Medulla oblongata (tissue), 1 donor: ENCODE data around the gene SULT4A1.

Source experiments
- DNase-seq: peaks from one replicate; pipeline ENCODE4 v3.0.0-alpha.2; 2015; ENCODE audit errors: extremely low spot score

SULT4A1 gene

DNA sequence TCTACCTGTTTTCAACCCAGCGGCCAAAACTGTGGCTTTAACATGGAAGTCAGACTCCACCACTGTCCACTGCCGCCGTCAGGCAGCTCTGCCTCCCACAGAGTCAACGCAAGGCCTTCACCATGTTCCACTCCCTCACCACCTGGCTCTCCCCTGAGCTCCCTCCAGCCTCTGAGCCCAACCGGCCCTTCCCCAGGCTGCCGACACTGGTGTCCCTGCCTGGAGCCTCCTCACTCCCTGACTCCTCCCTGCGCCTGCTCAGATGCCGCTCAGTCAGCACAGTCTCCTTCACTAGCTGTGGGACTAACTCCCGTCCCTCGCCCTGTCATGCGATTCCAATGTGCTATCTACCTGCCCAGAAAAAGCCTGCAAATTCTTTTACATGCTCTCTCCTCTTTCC lies 16.3 kb downstream of the SULT4A1 start:
- no peak for DNase-seq

DNA sequence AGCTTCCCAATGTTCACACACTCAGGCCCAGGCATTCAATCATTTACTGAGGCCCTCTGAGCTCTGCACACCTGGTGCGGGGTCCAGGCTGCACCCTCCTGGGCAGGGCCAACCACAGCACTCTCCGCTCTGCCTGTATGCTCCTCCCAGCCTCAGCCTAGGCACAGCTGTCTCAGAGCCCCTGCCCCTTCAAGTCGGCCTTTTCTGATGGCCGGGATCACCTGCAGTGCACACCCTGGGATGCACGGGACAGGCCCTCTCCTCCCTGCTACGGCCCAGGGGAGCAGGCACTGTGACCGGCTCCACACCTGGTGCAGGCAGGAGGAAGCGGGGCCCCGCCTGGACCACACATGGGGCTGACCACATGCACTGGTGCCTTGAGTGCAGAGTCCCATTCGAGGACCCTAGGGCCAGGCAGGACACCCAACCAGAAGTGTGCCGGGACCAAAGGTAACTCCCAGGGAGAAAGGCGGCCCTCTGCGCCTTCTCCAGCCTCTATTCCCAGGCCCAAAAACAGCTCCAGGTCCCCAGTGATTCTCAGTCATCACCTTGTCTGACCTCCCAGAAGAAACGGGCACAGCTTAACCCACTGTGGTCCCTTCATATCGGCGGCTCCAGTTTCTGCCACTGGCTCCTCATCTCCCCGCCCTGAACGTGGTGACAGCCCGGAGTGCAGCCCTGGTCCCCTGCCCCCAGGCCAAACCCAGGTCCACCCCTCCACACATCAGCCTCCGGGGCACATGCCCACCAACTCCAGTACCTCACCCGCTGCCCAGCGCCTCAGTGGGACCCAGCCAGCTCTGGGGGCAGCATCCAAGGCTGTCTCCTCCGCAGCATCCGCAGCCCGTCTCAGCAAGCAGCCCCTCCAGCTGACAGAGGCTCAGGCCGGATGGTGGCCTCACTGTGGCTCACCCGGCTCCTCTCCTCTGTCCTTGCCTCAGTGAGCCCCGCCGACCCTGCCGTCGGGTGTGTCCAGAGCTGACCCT lies 17.5 kb downstream of the SULT4A1 start:
- no peak for DNase-seq

DNA sequence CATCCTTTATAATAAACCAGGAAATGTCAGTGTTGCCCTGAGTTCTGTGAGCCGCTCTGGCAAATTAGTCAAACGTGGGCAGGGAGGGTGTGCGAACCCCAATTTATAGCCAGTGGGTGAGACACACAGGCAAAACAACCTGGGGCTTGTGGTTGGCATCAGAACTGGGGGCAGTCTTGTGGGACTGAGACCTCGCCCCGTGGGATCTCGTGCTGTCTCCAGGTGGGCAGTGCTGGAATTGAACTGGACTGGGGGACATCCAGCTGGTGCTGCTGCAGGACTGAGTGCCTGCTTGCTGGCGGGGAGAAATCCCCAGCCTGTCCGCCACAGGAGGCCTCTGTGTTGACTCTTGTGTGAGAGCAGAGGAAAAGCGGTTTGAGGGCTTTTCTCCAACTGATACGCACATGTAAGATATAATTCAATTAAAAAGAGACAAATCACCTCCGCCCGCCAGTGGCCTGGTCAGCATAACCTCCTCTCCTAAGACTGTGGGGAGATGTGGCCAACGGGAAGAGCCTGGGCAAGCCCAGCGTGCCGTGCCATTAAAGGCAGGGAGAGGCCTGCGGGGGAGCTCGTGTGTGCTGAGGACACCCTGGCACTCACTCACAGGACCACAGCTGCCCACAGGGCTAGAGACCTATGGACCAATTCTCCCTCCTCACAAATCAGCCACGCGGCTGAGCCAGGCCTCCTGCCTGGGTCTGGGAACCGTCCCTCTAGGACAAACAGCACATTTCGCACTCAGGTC lies 18.4 kb downstream of the SULT4A1 start:
- DNase-seq, result no peak

DNA sequence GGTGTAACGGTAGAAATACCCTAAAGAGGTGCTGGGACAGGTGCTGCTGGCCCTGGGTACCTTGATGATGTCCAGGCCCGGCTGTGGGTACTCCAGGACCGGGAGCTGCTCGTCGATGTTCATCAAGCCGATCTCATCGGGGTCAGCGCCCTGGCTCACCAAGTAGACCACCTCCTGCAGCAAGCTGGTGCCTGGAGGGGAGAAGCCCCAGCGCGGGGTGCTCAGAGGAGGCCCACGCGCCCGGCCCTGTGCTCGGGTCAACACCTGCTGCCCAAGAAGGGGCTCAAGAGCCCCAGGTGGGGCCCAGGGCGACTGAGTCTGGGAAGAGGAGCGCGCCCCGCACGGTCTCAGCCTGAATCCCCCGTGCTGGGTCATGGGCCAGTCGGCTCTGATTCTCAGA lies 20.6 kb downstream of the SULT4A1 start:
- DNase-seq, result no peak

DNA sequence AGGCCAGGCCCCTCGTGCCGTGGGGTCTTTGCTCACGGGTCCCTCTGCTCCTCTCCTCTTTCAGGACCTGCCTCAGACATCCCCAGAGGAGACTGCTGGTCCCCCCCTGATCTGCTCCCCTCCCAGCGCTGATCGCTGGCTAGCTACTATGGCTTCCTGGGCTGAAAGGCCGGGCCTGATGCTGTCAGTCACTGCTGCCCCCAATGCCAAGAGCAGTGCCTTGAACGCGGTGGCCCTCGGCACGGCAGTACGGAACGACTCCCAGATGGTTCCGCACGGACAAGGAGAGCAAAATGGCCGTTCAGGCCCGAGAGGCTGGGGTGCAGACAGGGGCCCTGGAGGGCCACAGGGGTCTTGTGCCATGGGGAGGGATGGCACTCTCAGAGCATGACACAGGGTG lies 21.5 kb downstream of the SULT4A1 start:
- no peak for DNase-seq

DNA sequence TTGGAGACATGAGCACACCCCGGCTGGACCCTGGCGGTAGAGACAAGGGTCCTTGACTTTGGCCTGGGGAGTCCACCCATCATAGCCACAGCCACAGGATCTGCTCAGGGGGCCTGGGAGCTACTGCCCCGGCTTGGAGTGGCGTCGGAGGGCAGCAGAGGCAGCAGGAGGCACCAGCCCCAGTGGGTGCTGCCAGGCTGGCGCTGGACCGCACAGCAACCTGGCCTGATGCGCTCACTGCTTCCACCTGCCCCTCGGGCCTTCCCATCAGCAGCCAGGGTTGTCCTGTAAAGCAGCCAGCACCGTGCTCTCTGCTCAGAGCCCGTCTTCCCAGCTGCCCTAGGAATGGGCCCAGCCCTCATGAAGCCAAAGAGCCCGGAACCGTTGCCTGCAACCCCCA lies 21.9 kb downstream of the SULT4A1 start:
- DNase-seq, result no peak

DNA sequence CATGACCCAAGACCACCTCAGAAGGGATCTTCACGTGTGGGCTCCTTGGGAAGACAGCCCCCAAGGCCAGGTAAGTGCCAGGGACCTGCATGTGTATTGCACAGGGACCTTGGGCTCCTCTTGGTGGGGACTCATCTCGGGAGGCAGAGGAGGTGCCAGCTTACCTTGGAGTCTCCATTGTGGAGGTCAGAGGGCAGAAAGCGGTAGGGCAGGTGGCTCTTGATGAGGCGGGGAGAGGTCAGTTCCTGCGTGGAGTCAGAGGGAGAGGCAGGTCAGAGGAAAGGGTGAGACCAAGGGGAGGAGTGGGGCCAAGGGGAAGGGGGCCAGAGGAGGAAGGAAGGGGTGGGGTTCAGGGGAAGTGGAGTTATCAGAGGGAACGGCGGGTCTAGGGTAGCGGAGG lies 22.5 kb downstream of the SULT4A1 start:
- DNase-seq, result no peak

DNA sequence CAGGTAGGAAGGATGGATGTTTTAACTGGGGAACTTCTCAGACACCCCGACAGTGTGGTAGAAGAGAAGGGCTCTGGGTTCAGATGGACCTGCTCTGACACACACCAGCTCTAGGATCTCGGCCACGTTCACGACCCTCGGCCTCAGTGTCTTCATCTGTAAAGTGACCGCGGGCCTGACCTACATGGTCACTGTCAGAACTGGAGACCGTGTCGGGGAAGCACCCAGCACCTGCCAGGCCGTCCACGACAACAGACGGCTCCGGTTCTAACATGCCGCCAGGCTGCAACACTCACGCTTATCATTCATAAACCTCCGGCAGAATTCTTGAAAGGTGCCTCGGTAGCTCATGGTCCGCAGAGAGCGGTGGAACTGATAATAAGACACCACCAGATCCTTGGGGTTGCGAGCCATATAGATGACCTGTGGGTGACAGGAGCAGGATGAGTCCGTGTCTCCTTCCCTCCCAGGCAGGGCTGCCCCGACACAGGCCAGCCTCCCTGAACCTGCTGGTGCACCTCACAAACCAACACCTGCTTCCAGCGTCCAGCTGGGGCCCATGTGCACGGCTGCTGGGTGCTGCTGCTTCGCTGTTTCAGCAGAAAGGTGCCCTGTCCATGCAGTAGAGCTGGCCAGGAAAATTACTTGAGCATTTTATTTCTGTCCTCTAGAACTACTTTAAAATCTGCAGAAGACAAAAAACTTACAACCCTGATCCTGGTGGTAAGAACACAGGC lies 23.6 kb downstream of the SULT4A1 start:
- no peak for DNase-seq

DNA sequence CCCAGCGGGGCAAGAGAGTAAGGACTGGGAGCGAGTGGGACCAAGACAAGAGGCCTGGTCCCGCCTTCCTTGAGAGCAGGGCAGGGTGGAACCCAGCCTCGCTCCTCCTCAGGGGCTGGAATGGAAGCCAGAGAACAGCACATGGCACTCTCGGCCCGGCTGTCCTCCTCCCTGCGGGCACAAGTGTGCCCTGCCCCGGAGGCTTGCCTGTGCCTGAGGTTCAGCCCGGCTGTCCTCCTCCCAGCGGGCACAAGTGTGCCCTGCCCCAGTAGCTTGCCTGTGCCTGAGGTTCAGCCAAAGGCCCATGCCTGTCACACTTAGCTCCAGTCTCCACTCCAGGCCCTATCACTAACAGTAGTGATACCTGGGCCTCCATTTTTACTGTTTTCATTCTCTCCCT lies 24.2 kb downstream of the SULT4A1 start:
- no peak for DNase-seq

DNA sequence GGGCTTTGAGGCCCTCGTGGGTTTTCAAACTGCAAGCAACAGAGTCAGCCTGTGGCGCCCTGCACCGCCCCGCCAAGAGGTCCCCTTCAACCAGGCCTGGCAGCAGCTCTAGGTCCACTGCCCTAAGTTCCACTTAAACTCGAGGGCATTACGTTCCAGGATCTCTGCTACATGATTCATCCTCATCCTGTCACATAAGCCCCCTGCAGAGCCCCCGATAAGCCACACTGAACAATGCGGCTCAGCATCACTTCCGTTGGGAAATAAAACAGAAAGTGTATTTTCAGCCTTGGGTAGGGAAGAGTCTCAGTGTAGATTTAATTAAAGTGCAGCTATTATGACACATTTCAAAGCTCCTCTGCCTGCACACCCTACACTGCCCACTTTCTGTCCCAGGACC lies 24.6 kb downstream of the SULT4A1 start:
- no peak for DNase-seq

DNA sequence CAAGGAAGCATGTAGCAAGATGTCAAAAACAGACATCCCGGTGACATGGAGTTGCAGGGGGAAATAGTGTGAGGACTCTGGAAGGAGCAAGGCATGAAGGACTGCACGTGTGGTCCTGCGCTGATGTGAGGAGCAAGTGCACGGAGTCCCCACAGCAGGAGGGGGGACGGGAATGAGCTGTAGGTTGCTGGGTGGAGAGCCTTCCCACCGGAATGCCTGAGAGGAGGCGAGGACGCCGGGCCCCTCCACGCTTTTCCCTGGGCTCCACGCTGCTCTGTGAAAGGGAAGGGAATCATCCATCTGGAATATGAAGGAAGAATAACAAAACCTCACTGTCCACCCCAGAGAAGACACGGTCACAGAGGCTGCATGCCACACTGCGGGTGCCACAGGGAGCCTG lies 26.6 kb downstream of the SULT4A1 start:
- no peak for DNase-seq

DNA sequence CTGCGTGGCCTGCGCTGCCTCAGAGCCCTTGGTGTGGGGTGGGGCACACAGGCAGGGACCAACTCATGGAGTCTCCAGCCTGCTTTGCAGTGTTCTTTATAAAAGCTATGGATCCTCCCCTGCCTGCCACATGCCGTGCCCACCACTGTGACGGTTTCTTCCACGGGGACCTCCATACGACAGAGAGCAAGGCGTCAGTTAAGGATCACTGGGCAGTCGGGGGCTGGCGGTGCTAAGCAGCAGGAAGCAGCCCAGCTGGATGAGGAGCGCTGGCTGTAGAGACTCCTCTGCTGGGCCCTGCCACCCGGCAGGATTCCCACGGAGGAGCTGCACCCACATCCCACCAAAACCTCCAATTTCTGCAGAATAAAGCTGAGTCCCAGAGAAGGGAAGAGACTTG lies 27.1 kb downstream of the SULT4A1 start:
- DNase-seq, result no peak

DNA sequence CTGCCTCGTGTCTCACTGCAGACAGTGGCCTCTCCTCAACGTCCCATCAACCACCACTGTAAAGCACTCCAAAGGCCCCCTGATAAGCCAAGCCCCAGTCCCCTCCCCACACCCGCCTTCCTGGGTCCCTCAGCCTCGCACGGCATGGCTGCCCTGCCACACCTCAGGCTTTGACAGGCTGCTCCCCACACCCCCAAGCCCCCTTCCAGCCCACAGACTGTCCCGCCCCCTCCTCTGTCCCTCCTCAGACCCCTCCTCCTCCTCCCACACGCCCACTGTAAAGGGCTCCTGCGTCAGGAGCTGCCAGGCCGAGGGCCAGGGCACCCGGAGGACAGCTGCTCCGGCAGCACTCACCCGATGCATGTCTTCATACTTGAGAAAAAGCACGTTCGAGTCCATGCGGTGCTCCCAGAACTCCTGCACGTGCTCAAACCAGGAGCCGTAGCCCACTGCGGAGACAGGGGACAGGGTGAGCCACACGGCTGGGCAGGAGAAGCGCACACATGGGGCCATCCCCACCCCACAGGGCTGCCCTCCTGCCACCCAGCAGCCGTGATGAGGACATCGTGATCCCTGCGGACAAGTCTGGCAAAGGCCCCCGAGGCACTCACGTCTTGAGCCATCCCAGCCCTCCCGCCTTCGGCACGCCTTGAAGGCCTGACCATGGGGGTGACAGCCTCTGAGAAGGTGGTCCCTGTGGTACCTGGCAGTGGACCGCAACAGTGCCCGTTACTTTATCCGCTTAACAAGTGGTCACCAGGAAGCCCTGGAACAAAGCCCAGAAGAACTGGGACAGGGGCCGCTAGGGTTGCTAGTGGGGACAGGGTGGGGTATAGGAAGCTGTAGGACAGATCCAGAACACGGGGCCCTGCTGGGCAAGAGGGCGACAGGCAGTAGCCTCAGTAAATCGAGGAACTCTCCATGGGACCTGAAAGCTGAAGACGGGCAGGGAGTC lies 28.8 kb downstream of the SULT4A1 start:
- no peak for DNase-seq

DNA sequence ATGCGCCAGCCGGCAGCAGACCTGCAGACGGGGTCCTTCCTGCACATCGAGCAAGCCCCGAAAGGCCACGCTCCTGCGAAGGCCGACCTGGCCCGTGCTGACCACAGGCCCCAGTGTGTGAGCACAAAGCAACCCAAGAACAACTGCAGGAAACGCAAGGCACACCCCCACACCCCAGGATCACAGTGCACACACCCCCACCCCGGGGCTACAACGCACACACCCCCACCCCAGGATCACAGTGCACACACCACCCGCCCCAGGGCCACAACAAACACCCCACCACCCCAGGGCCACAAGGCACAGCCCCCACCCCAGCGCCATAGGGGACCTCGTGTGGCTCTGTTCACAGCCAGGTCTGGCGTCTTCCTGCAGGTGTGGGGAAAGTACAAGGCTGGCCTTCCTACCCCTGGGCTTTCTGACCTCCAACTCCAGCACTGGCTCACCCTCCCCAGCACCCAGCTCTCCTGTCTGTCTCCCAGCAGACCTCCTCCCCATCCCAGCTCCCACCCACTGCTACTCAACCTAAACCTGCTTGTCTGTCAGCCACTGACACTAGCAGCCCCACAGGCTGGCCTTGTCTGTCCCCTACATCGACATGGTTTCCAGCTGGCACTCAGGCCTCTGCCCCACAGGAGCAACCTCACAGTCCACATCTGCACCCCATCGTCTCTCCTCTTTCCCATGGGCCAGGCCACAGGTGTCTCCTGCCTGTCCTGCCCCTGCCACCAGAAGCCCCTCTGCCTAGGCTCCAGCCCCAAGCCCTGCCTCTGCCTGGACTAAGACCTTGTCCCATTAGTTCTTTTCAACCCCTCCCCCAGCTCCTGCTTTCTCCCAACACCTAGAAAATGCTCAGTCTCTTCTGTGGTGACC lies 29.7 kb downstream of the SULT4A1 start:
- DNase-seq, result no peak

DNA sequence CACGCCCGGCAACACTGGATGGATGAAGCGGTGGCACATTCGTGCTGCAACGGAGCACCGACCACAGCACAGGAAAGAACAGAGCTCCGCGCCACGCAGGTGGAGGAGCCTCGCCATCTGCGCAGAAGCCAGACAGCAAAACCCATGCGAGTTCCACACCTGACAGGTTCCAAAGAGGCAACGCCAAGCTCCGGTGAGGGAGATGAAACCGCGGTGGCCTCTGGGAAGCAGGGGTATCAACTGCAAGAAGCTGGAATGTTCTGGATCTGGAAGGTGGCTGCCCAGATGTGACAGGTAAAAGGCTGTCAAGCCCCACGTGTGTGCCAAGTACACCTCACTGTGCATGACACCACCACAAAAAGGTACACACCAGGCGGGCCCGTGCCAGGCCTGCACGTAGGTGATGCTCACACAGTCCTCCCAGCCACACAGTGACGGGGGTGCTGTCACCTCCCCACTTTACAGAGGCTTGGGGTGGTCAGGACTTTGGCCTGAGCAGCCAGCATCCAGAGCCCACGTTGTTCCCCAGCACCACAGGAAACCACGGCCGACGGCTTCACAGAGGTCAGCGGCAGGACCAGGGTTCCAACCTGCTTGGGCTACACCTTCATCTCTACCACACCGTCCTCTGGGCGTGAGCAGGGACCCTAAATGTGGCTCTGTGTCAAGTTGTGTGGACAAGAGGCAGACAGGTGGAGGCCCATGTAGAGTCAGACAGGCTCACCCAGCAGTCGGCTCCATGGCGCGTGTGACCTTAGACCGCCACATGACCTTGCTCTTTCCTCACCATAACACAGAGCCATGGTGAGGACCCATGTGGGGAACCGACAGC lies 30.5 kb downstream of the SULT4A1 start:
- no peak for DNase-seq

DNA sequence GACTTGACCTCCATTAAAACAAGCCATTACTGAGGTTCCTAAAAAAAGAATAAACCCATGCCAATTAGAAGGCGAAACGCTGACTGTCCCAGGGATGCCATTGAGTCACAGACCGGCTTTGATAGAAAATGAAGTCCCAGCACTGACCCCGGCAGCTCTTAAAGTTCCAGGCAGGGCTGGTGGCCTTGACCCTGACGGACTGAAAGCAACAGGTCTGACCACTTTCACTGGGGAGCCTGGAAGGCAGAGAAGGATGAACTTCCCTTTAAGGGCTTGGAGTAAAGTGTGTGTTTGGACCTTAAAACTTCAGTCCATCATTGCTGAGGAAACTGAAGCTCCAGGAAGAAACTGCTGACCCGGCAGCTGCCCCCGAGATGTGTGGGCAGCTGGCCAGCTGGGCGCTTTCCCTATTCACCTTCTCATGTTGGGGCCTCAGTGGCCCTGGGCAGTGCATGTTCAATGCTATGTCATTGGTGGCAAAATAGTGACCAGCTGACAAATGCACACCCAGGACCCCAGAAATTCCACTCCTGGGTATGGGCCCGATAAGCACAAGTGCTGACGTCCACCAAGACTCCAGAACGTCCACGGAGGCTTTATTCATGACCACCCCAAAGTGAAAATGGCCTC lies 31.3 kb downstream of the SULT4A1 start:
- DNase-seq, result no peak

DNA sequence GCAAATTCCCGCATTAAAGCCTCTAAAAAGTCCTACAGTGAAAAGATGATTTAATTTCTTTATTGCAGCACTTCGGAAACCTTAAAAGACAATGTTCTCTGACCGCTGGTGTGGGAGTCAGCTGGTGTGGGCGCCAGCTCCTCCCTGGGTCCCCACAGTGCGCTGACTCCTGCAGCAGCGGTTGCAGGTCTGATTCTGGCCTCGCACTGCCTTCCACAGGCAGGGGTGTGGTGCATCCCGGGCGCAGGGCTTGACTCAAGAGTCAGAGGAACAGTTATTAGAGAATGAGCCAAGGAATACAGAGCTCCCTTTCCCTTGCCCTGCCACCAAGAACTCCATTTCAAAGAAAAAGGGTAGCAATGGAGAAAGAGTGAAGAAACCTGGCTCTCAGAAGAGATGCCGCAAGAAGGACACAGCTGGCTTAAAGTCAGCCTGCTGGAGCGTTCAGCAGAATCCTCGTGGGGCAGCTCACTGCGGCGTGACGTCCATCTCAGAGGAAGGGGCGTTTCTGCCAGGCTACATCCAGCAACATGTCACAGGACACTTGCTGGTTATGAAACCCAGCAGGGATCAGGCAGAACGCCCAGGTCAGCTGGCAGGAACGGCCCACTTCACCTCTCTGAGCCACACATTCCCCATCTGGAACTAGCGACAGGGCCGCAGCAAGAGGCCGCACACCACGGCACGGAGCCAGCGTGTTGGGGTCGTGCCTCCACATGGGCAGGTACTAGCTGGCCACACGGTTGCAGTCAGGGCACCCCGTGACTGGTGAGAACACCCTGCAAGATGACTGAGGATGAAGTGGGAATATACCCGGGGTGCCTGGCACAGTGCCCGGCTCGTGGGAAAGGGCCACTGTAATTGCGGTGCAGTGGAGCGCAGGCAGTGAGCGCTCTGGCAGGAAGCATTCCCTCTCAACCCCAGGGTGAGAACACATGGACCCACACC lies 32.1 kb downstream of the SULT4A1 start:
- DNase-seq, result no peak
